Measurements from ENCODE around the gene EEA1. TPM values are rescaled to one million over a fixed set of nuclear protein-coding genes. Genes with fewer than 3 reads are reported as not detected.
"Not testable (repeated sequence)": the region's sequence is repeated elsewhere in the genome, so short reads cannot be mapped to it uniquely, and the experiment has no call there.

Gene EEA1
- total RNA-seq, 1 donor from 2014 or later: 17.5 TPM

- peaks cover 13% of the 10 kb centered on the region for H3K36me3 Mint-ChIP-seq (ENCODE audit: low read depth)
- no peak overlapping the region for H3K4me3 Mint-ChIP-seq
- H3K9me3 Mint-ChIP-seq: no peaks in the 10 kb centered on the region
- no peak for DNase-seq (ENCODE audit: low spot score)
- no peaks in the 10 kb centered on the region for H3K4me1 Mint-ChIP-seq (ENCODE audit: low read depth)
- intact Hi-C loops (cut with micrococcal nuclease): no loop called here
- H3K27me3 Mint-ChIP-seq (ENCODE audit: insufficient read depth): no peaks in the 10 kb centered on the region
- no peak overlapping the region for H3K27ac Mint-ChIP-seq
Observed at GRCh38 chr12:92775416-92775815, 153.7 kb downstream of the EEA1 start.

DNA sequence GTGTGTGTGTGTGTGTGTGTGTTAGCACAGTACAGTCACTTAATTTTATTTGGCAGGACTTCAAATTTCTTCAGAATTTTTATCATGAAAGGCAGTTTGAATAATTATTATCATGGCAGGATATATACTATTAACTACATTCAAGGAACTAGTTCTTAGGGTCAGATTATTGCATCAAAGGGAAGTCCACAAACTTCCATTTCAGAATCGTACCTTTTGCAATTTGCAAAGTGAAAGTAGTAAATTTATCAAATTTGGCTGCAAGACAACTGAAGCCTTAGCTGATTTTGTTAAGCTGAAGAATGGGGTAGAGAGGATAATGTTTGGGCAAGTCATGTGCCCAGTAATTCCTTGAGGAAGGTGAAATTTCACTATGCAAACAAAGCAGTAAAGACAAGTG is 158.1 kb downstream of the EEA1 start:
- no peak for DNase-seq (ENCODE audit: low spot score)

GRCh38 chr12:92769124-92769901 is 159.8 kb downstream of the EEA1 start:
- Mint-ChIP-seq H3K27ac (no peak overlapping the region), H3K27me3 (ENCODE audit: insufficient read depth) (no peaks in the 10 kb centered on the region), H3K4me3 (no peak overlapping the region), H3K36me3 (ENCODE audit: low read depth) (no peaks in the 10 kb centered on the region), H3K4me1 (ENCODE audit: low read depth) (peaks cover 11% of the 10 kb centered on the region), H3K9me3 (no peaks in the 10 kb centered on the region)
- intact Hi-C loops (cut with micrococcal nuclease): no loop called here
- no peak for DNase-seq (ENCODE audit: low spot score)

More for the DNA sequence above, 158.1 kb downstream of the EEA1 start:
- Mint-ChIP-seq H3K4me3 (no peak overlapping the region), H3K36me3 (ENCODE audit: low read depth) (no peaks in the 10 kb centered on the region), H3K27ac (no peak overlapping the region), H3K9me3 (no peaks in the 10 kb centered on the region), H3K4me1 (ENCODE audit: low read depth) (peaks cover 11% of the 10 kb centered on the region), H3K27me3 (ENCODE audit: insufficient read depth) (no peaks in the 10 kb centered on the region)
- intact Hi-C loops (cut with micrococcal nuclease): no loop called here

DNA sequence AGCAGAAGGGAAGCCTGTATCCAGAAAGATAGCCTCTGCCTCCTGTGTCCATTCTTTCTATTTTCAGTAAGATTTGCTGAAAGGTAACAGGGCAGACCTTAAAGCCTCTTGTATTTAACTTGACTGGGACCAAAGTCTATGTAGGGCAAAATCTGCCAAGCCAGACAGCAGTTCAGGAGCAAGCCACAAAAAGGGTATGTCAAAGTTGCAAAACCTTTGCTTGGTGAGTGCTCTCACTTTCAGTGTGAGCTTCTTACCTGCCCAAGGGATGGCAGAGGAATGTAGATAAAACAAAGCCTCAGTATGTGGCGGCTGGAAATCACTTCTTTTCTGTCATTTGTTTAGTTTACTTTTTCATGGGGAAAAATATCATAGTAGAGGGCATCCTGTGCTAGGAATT is 163.2 kb downstream of the EEA1 start:
- Mint-ChIP-seq H3K4me1 (ENCODE audit: low read depth) (peaks cover 11% of the 10 kb centered on the region), H3K27ac (no peak overlapping the region), H3K27me3 (ENCODE audit: insufficient read depth) (no peaks in the 10 kb centered on the region), H3K36me3 (ENCODE audit: low read depth) (no peaks in the 10 kb centered on the region), H3K9me3 (no peaks in the 10 kb centered on the region), H3K4me3 (no peak overlapping the region)
- DNase-seq (ENCODE audit: low spot score): no peak
- intact Hi-C loops (cut with micrococcal nuclease): no loop called here

DNA sequence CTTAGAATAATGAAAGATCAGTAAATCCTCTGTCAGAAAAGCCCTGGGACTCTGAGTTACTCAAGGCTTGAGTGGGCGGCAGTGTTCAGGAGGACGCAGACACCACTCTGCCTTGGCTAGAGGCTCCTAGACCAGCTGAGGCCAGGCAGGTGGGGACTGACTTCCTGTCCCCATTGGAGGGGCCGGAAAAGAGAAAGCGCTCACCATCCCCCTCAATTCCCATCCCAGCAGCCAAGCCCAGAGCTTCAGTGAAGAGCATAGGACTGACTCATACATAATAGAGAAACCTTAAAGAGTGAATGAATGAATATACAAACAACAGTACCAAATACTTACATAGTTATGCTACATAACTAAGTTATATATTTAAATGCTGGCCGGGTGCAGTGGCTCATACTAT is 164.3 kb downstream of the EEA1 start:
- no peaks in the 10 kb centered on the region for H3K27me3 Mint-ChIP-seq (ENCODE audit: insufficient read depth)
- no peaks in the 10 kb centered on the region for H3K9me3 Mint-ChIP-seq
- no peak overlapping the region for H3K4me3 Mint-ChIP-seq
- no peaks in the 10 kb centered on the region for H3K36me3 Mint-ChIP-seq (ENCODE audit: low read depth)
- peaks cover 11% of the 10 kb centered on the region for H3K4me1 Mint-ChIP-seq (ENCODE audit: low read depth)
- DNase-seq (ENCODE audit: low spot score): no peak
- intact Hi-C loops (cut with micrococcal nuclease): no loop called here
- no peak overlapping the region for H3K27ac Mint-ChIP-seq

GRCh38 chr12:92762773-92763172 is 166.3 kb downstream of the EEA1 start:
- DNase-seq (ENCODE audit: low spot score): no peak
- Mint-ChIP-seq H3K27me3 (ENCODE audit: insufficient read depth) (peaks cover 2% of the 10 kb centered on the region), H3K9me3 (no peaks in the 10 kb centered on the region), H3K27ac (no peak overlapping the region), H3K4me3 (no peak overlapping the region), H3K4me1 (ENCODE audit: low read depth) (no peaks in the 10 kb centered on the region), H3K36me3 (ENCODE audit: low read depth) (no peaks in the 10 kb centered on the region)
- intact Hi-C loops (cut with micrococcal nuclease): no loop called here

- Mint-ChIP-seq H3K4me1 (ENCODE audit: low read depth) (no peaks in the 10 kb centered on the region), H3K9me3 (no peaks in the 10 kb centered on the region), H3K27me3 (ENCODE audit: insufficient read depth) (peaks cover 8% of the 10 kb centered on the region), H3K36me3 (ENCODE audit: low read depth) (no peaks in the 10 kb centered on the region), H3K27ac (no peak overlapping the region), H3K4me3 (no peak overlapping the region)
- intact Hi-C loops (cut with micrococcal nuclease): no loop called here
- no peak for DNase-seq (ENCODE audit: low spot score)
Observed at GRCh38 chr12:92759634-92760268, 169.3 kb downstream of the EEA1 start.

DNA sequence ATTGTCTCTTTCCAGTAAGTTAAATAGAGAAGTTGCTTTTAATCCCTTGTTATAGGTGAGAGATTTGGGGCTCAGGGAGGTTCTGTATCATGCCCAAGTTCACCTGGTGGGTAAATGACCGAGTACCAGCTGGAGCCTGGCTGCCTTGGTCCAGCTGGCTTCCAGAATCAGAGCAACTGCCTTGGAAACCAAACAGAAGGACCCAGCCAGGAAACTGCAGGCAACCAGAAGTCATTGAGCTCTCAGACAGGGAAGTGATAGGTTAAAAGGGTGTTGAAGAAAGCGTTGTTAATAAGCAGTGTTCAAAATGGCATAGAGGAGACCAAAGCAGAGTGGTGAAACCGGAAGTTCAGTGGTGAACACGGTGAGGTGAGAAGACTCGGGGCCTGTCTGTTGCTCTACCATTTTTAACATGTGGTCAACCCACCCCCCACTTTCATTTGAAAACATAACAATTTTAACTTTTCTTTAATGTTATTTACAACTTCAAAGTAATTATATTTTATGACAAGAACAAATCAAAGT is 171.4 kb downstream of the EEA1 start:
- no peak for DNase-seq (ENCODE audit: low spot score)
- no peak overlapping the region for H3K27ac Mint-ChIP-seq
- H3K4me1 Mint-ChIP-seq (ENCODE audit: low read depth): no peaks in the 10 kb centered on the region
- intact Hi-C loops (cut with micrococcal nuclease): no loop called here
- no peaks in the 10 kb centered on the region for H3K36me3 Mint-ChIP-seq (ENCODE audit: low read depth)
- no peaks in the 10 kb centered on the region for H3K9me3 Mint-ChIP-seq
- H3K4me3 Mint-ChIP-seq: no peak overlapping the region
- peaks cover 8% of the 10 kb centered on the region for H3K27me3 Mint-ChIP-seq (ENCODE audit: insufficient read depth)

GRCh38 chr12:92756898-92757596 is 172.0 kb downstream of the EEA1 start:
- H3K4me3 Mint-ChIP-seq: no peak overlapping the region
- H3K27ac Mint-ChIP-seq: no peak overlapping the region
- no peak for DNase-seq (ENCODE audit: low spot score)
- H3K27me3 Mint-ChIP-seq (ENCODE audit: insufficient read depth): peaks cover 8% of the 10 kb centered on the region
- no peaks in the 10 kb centered on the region for H3K36me3 Mint-ChIP-seq (ENCODE audit: low read depth)
- intact Hi-C loops (cut with micrococcal nuclease): no loop called here
- H3K4me1 Mint-ChIP-seq (ENCODE audit: low read depth): no peaks in the 10 kb centered on the region
- no peaks in the 10 kb centered on the region for H3K9me3 Mint-ChIP-seq

DNA sequence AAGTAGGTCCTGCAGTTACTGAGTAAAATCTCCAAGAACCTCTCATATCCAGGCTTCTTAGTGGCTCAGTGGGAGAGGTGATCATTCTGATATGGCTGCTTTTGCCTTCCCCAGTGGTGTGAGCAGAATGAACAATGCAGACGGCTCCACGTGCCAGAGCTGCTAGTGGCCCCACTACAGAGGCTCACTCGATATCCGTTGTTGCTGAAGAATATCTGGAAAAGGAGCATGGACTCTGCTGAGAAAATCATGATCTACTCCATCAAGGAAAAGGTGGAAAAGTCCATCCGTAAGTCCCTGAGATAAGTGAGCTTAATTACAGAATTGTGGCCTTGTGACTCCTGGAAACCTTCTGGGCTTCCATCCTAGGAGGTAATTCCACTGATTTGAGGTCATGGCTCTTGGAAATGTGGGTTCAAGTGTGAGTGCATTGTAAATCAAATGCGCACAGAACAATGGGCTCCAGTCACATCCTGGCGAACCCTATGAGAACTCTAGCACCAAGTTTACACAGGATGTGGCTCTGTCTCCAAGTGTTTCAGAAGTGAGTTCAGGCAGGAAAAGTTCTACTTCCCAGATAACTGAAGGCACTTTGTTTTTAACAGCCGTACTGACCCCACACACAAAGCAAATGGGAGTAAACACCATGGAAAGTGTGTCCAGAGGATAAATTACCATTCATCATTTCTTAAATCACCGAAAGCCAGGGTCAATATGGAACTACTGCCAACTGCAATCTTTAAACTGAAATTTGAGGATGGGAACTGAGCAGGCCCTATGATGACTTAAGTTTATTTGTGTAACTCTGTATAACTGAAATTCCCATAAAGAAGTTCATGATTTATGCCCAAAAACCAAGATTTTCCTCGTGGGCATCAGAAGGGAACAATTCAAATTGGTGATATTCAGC is 174.9 kb downstream of the EEA1 start:
- Mint-ChIP-seq H3K4me3 (no peak overlapping the region), H3K27ac (no peak overlapping the region), H3K9me3 (no peaks in the 10 kb centered on the region), H3K36me3 (ENCODE audit: low read depth) (no peaks in the 10 kb centered on the region), H3K4me1 (ENCODE audit: low read depth) (no peaks in the 10 kb centered on the region), H3K27me3 (ENCODE audit: insufficient read depth) (peaks cover 8% of the 10 kb centered on the region)
- no peak for DNase-seq (ENCODE audit: low spot score)
- intact Hi-C loops (cut with micrococcal nuclease): no loop called here

DNA sequence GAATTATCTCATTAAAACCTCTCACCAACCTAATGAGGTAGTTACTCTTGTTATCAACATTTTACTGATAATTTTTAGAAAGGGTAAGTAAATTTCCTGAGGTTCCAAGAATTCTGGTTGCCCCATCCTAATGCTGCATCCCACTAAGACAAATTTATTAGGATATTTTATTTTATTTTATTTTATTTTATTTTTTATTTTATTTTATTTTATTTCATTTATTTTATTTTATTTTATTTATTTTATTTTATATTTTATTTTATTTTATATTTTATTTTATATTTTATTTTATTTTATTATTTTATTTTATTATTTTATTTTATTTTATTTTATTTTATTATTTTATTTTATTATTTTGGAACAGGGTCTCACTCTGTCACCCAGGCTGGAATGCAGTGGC is 179.4 kb downstream of the EEA1 start:
- intact Hi-C loops (cut with micrococcal nuclease); H3K27ac Mint-ChIP-seq; DNase-seq (ENCODE audit: low spot score); H3K36me3 Mint-ChIP-seq (ENCODE audit: low read depth); H3K4me1 Mint-ChIP-seq (ENCODE audit: low read depth); H3K4me3 Mint-ChIP-seq; H3K9me3 Mint-ChIP-seq; H3K27me3 Mint-ChIP-seq (ENCODE audit: insufficient read depth): not testable (repeated sequence)

DNA sequence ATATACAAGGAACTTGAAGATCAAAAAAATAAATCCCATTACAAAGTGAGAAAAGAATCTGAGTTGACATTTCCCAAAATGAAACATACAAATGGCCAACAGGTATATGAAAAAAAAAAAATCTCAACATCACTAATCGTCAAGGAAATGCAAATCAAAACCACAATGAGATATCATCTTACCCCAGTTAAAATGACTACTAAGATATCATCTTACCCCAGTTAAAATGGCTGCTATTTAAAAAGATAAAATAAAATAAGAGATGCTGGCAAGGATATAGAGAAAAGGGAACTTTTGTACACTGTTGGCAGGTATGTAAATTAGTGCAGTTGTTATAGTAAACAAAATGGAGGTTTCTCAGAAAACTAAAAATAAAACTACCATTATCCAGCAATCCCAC is 181.9 kb downstream of the EEA1 start:
- Mint-ChIP-seq H3K36me3 (ENCODE audit: low read depth) (no peaks in the 10 kb centered on the region), H3K27me3 (ENCODE audit: insufficient read depth) (peaks cover 2% of the 10 kb centered on the region), H3K27ac (no peak overlapping the region), H3K4me1 (ENCODE audit: low read depth) (no peaks in the 10 kb centered on the region), H3K4me3 (no peak overlapping the region), H3K9me3 (no peaks in the 10 kb centered on the region)
- intact Hi-C loops (cut with micrococcal nuclease): no loop called here
- DNase-seq (ENCODE audit: low spot score): no peak
